Endothelial cell (in vitro differentiated cells): ENCODE results near the gene ATP4A. TPM values are rescaled to one million over a fixed set of nuclear protein-coding genes. Genes with fewer than 3 reads are reported as not detected.
A peak's percentile ranks its signal among the peaks of the same experiment; 100 is the strongest.

Source experiments
- DNase-seq: peaks from one replicate; pipeline ENCODE4 v3.0.0; 2021; ENCODE audit warnings: low spot score
- H3K27ac Mint-ChIP-seq: one replicate; pipeline ENCODE4 v1.8.0; 2021; ENCODE audit warnings: mixed read lengths, inconsistent platforms; ENCODE audit not compliant: unreplicated experiment
- H3K27me3 Mint-ChIP-seq: one replicate; pipeline ENCODE4 v1.8.0; 2021; ENCODE audit warnings: mild to moderate bottlenecking, moderate library complexity, mixed read lengths, inconsistent platforms; ENCODE audit not compliant: unreplicated experiment
- H3K36me3 Mint-ChIP-seq: one replicate; pipeline ENCODE4 v1.8.0; 2021; ENCODE audit warnings: mild to moderate bottlenecking, low read depth, mixed read lengths, inconsistent platforms; ENCODE audit not compliant: unreplicated experiment
- H3K4me1 Mint-ChIP-seq: one replicate; pipeline ENCODE4 v1.8.0; 2021; ENCODE audit warnings: mild to moderate bottlenecking, mixed read lengths, inconsistent platforms; ENCODE audit not compliant: unreplicated experiment
- H3K4me3 Mint-ChIP-seq: one replicate; pipeline ENCODE4 v1.8.0; 2021; ENCODE audit warnings: mild to moderate bottlenecking, mixed read lengths, inconsistent platforms; ENCODE audit not compliant: unreplicated experiment
- H3K9me3 Mint-ChIP-seq: one replicate; pipeline ENCODE4 v1.8.0; 2021; ENCODE audit warnings: mixed read lengths, inconsistent platforms; ENCODE audit not compliant: unreplicated experiment
- total RNA-seq: library from RNA; stranded (reverse); fragmentation: NEBNext Ultra II Directional; extraction: Animal tissue kit (Norgen Biotek cat#: 25700); gene quantifications from one replicate; pipeline ENCODE4 v1.2.1, GENCODE V29; 2021; ENCODE audit not compliant: unreplicated experiment
- TF ChIP-seq, protein P1 (sequence below): fragments of 200-600 bp; sonication (generic); IDR thresholded peaks from one replicate; pipeline ENCODE4 v1.5.0; 2021; ENCODE audit warnings: antibody characterized with exemption; ENCODE audit not compliant: unreplicated experiment

The ATP4A gene
- total RNA-seq, 1 donor from 2014 or later, result not detected

GRCh38 chr19:35540356-35540927 lies 23.0 kb downstream of the ATP4A start:
- no peak overlapping the region for H3K27ac Mint-ChIP-seq
- TF ChIP-seq, protein P1, sequence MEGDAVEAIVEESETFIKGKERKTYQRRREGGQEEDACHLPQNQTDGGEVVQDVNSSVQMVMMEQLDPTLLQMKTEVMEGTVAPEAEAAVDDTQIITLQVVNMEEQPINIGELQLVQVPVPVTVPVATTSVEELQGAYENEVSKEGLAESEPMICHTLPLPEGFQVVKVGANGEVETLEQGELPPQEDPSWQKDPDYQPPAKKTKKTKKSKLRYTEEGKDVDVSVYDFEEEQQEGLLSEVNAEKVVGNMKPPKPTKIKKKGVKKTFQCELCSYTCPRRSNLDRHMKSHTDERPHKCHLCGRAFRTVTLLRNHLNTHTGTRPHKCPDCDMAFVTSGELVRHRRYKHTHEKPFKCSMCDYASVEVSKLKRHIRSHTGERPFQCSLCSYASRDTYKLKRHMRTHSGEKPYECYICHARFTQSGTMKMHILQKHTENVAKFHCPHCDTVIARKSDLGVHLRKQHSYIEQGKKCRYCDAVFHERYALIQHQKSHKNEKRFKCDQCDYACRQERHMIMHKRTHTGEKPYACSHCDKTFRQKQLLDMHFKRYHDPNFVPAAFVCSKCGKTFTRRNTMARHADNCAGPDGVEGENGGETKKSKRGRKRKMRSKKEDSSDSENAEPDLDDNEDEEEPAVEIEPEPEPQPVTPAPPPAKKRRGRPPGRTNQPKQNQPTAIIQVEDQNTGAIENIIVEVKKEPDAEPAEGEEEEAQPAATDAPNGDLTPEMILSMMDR, result no peak
- H3K36me3 Mint-ChIP-seq, result peaks cover 11% of the 10 kb centered on the region
- no peaks in the 10 kb centered on the region for H3K9me3 Mint-ChIP-seq
- H3K4me1 Mint-ChIP-seq, result peaks cover 7% of the 10 kb centered on the region
- peak overlapping the region; percentile 57 for H3K4me3 Mint-ChIP-seq
- no peak for DNase-seq
- H3K27me3 Mint-ChIP-seq, result peaks cover 9% of the 10 kb centered on the region

GRCh38 chr19:35539850-35540249 lies 23.6 kb downstream of the ATP4A start:
- H3K4me3 Mint-ChIP-seq, result no peak overlapping the region
- peaks cover 11% of the 10 kb centered on the region for H3K36me3 Mint-ChIP-seq
- H3K4me1 Mint-ChIP-seq, result peaks cover 7% of the 10 kb centered on the region
- H3K27me3 Mint-ChIP-seq, result peaks cover 9% of the 10 kb centered on the region
- no peak overlapping the region for H3K27ac Mint-ChIP-seq
- TF ChIP-seq, protein P1, result no peak
- no peak for DNase-seq
- no peaks in the 10 kb centered on the region for H3K9me3 Mint-ChIP-seq

- no peak overlapping the region for H3K27ac Mint-ChIP-seq
- peaks cover 1% of the 10 kb centered on the region for H3K4me1 Mint-ChIP-seq
- no peak overlapping the region for H3K4me3 Mint-ChIP-seq
- no peak for DNase-seq
- H3K36me3 Mint-ChIP-seq, result peaks cover 11% of the 10 kb centered on the region
- TF ChIP-seq, protein P1, result no peak
- H3K27me3 Mint-ChIP-seq, result peaks cover 7% of the 10 kb centered on the region
- H3K9me3 Mint-ChIP-seq, result no peaks in the 10 kb centered on the region
These were observed 24.1 kb downstream of the ATP4A start for GRCh38 chr19:35539314-35539713.

GRCh38 chr19:35534803-35535480 lies 28.5 kb downstream of the ATP4A start:
- H3K27me3 Mint-ChIP-seq, result peaks cover 10% of the 10 kb centered on the region
- no peak for DNase-seq

More at GRCh38 chr19:35534803-35535480, 28.5 kb downstream of the ATP4A start:
- TF ChIP-seq, protein P1, result no peak
- Mint-ChIP-seq H3K4me1 (no peaks in the 10 kb centered on the region), H3K9me3 (no peaks in the 10 kb centered on the region), H3K27ac (no peak overlapping the region), H3K4me3 (no peak overlapping the region), H3K36me3 (peaks cover 3% of the 10 kb centered on the region)
